Heart left ventricle (tissue), 16 donors: ENCODE measurements around the gene ABI1. TPM values are rescaled to one million over a fixed set of nuclear protein-coding genes. Genes with fewer than 3 reads are reported as not detected.

Experiments
- ATAC-seq, 4 donors: fragments of 200-7000 bp; cut with Tn5 transposase; one replicate each; pipeline ENCODE4 v1.9.1; 2020 to 2022; ENCODE audit warnings: moderate library complexity in 4 of 4, mild to moderate bottlenecking in 3 of 4, moderate number of reproducible peaks in 1 of 4
- DNase-seq, 5 donors: peaks; one replicate each; pipeline ENCODE4 v3.0.0-alpha.2; 2020
- H3K27ac ChIP-seq, 12 donors: fragments of 200-600 bp; sonication (generic) in 4 of 12; one replicate each; pipeline versions ENCODE4 v1.5.0 to v1.8.0; 2016 to 2022; ENCODE audit warnings: mild to moderate bottlenecking in 2 of 12
- H3K27me3 ChIP-seq, 9 donors: fragments of 200-600 bp; sonication (generic) in 2 of 9; one replicate each; pipeline versions ENCODE4 v1.5.1 to v1.8.0; 2016 to 2022; ENCODE audit warnings: mild to moderate bottlenecking in 3 of 9
- H3K36me3 ChIP-seq, 9 donors: fragments of 200-600 bp; sonication (generic) in 2 of 9; one replicate each; pipeline versions ENCODE4 v1.5.0 to v1.8.0; 2018 to 2022; ENCODE audit warnings: mild to moderate bottlenecking in 2 of 9
- H3K4me1 ChIP-seq, 12 donors: fragments of 200-600 bp; sonication (generic) in 4 of 12; one replicate each; pipeline versions ENCODE4 v1.5.0 to v1.8.0; 2016 to 2022; ENCODE audit warnings: mild to moderate bottlenecking in 3 of 12
- H3K4me3 ChIP-seq, 12 donors: fragments of 200-600 bp; sonication (generic) in 4 of 12; one replicate each; pipeline versions ENCODE4 v1.5.0 to v1.8.0; 2017 to 2022; ENCODE audit warnings: mild to moderate bottlenecking in 9 of 12, moderate library complexity in 4 of 12
- H3K9me3 ChIP-seq, 12 donors: fragments of 200-600 bp; sonication (generic) in 4 of 12; one replicate each; pipeline versions ENCODE4 v1.5.0 to v1.8.0; 2016 to 2022; ENCODE audit warnings: mild to moderate bottlenecking in 1 of 12
- POLR2A ChIP-seq, 2 donors: fragments of 450-650 bp; IDR thresholded peaks; one replicate each; pipeline ENCODE4 v1.6.1; 2017; ENCODE audit warnings: antibody characterized with exemption in 2 of 2, mild to moderate bottlenecking in 2 of 2, moderate library complexity in 2 of 2
- WGBS, 4 donors: extraction: QIAGEN DNeasy Blood & Tissue Kit in 2 of 4; methylation state at CpG; one replicate each; pipeline versions ENCODE4 v1.1.5 to v1.1.7; 2013 to 2018; 5-methylcytosine and 5-hydroxymethylcytosine counted together
- intact Hi-C, 10 donors: fragments of 100-400 bp; cut with DNase I; formaldehyde crosslinking; loops; one replicate each; pipeline versions ENCODE4 v1.11.1 to v1.14.2; 2022
- polyA plus RNA-seq, 2 donors: library from polyadenylated mRNA; stranded (reverse); fragments of 200-250 nt; gene quantifications; one replicate each; pipeline ENCODE4 v1.2.3, GENCODE V29; 2013
- total RNA-seq, 9 donors: library from RNA; depleted of rRNA in 2 of 9; stranded (reverse); fragments of >200 nt in 2 of 9; fragmentation: NEBNext Ultra II Directional in 3 of 9; extraction: Animal tissue kit (Norgen Biotek cat#: 25700) in 3 of 9; gene quantifications; one replicate each; pipeline versions ENCODE4 v1.1.0 to v1.2.4, GENCODE V29; 2016 to 2023
- TF ChIP-seq, protein P1 (sequence below), 12 donors: fragments of 200-600 bp; sonication (generic) in 4 of 12; IDR thresholded peaks; one replicate each; pipeline versions ENCODE4 v1.5.0 to v1.8.0; 2018 to 2022; ENCODE audit warnings: antibody characterized with exemption in 12 of 12, mild to moderate bottlenecking in 5 of 12
- donor health status: ischemic (EF 13 %, LVEDD 7.1; RV severe dilation, severe dysfunction).
- donor health status: healthy with polysubstance abuse.
- donor health status: DM: no; HTN: yes; CAD: no.
- donor health status: DM: no; HTN: no; CAD: no.
- donor health status: ischemic (EF 25% LVEDD 6.9; RV normal size, moderate dysfunction).
- donor health status: ischemic (EF 25% LVEDD 5.7; RV mildly dilated, moderate dysfunction).
- donor health status: healthy.
- donor health status: DM: yes; HTN: yes; CAD: no.
- donor health status: ischemic (EF 35%, LVEDD 5.7; RV mildly dilated, moderate dysfunction).
- donor health status: nonischemic (EF 11% LVEDD 7.7; RV severe dilation, severe dysfunction).
- donor health status: DM: yes; HTN: yes; CAD: no.
- donor health status: PGD.
- donor health status: ischemic (EF 29% LVEDD 5.4; RV normal size, mild dysfunction).
- donor health status: nonischemic (EF 23%, LVEDD 6.1; RV moderate dilation, normal function).

The ABI1 gene
- total and polyA plus RNA-seq, 11 donors, result 8.5 to 50.0 (median 25.6) TPM

DNA sequence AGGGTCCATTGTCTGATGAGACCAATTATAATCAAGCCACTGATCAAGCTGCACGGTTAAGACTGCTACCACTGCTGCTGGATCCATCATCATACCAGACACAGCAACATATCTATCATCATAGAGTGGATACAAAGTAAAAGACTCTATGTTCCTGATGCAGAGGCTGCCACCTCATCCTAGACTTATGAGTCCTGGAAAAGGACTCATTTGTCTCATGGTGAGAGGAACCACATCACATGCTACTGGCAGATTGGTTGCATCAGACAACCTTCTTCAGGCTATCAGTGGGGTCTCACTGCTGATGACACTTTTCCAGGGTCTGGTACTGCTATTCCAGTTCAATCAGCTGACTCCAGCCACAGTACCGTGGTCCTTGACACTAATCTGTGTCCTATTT lies 79.0 kb downstream of the ABI1 start:
- peaks cover 0 to 38% (median 19%) of the 10 kb centered on the region in 12 donors for H3K4me1 ChIP-seq
- no peak overlapping the region for H3K27ac ChIP-seq
- WGBS, 4 donors, result 65 to 76% (median 72%) methylated on average over 2 of the region's 2 CpGs
- H3K9me3 ChIP-seq, result no peaks in the 10 kb centered on the region
- H3K27me3 ChIP-seq, result no peaks in the 10 kb centered on the region
- no peak overlapping the region for H3K4me3 ChIP-seq
- DNase-seq (no peak), ATAC-seq (peak in 1 of 4 donors; percentile 15)
- TF ChIP-seq POLR2A (IDR thresholded peaks at IDR 0.05), result no peak
- TF ChIP-seq, protein P1, sequence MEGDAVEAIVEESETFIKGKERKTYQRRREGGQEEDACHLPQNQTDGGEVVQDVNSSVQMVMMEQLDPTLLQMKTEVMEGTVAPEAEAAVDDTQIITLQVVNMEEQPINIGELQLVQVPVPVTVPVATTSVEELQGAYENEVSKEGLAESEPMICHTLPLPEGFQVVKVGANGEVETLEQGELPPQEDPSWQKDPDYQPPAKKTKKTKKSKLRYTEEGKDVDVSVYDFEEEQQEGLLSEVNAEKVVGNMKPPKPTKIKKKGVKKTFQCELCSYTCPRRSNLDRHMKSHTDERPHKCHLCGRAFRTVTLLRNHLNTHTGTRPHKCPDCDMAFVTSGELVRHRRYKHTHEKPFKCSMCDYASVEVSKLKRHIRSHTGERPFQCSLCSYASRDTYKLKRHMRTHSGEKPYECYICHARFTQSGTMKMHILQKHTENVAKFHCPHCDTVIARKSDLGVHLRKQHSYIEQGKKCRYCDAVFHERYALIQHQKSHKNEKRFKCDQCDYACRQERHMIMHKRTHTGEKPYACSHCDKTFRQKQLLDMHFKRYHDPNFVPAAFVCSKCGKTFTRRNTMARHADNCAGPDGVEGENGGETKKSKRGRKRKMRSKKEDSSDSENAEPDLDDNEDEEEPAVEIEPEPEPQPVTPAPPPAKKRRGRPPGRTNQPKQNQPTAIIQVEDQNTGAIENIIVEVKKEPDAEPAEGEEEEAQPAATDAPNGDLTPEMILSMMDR (IDR thresholded peaks at IDR 0.05), result no peak
- H3K36me3 ChIP-seq, result peaks cover 0 to 1% (median 0%) of the 10 kb centered on the region in 9 donors
- intact Hi-C loops, result no loop called here

DNA sequence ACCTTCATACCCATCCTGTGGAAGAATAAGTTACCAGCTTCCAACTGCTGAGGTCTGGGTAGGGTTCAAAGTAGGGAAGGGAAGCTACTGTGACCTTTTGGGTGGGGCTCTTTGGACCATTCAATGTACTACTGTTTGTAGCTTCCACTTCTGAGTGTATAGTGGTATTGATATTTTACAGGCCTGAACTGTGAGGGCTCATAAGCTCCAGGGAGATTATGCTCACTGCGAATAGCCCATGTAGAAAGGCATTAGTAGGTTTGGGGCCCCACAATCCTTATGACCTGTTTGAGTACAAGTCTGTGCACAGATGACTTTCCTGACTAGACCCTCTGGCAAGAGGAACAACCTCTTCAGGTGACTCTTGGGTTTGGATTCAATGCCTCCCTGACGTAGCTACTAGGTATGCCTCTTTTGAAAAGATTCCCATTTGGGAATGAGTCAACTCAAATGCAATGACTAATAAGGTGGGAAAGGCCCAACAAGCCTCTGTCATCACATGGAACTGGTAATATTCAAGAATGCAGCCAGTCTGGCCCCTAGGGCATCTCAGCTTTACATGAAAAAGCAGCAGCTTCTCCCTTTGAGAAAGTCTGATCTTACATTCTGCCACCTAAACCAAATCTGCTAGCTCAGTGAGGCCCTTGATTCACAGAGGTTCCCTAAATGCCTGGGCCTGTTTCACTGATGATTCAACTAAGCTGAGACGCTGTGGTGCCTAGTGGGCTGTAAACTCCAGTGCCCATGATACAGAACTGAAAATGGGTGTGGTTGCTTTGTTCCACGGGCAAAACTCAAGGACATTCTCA lies 79.8 kb downstream of the ABI1 start:
- DNase-seq (no peak), ATAC-seq (peak in 3 of 4 donors; percentile 12 to 59 (median 49))
- intact Hi-C loops, result no loop called here
- Histone ChIP-seq H3K27ac (no peak overlapping the region), H3K4me3 (no peak overlapping the region), H3K9me3 (no peaks in the 10 kb centered on the region), H3K4me1 (peaks cover 0 to 38% (median 19%) of the 10 kb centered on the region in 12 donors), H3K36me3 (peaks cover 0 to 5% (median 0%) of the 10 kb centered on the region in 9 donors), H3K27me3 (no peaks in the 10 kb centered on the region)
- 70 to 84% (median 81%) methylated on average over 4 of the region's 4 CpGs for WGBS, 4 donors
- TF ChIP-seq POLR2A (IDR thresholded peaks at IDR 0.05), result no peak
- TF ChIP-seq, protein P1 (IDR thresholded peaks at IDR 0.05), result no peak

DNA sequence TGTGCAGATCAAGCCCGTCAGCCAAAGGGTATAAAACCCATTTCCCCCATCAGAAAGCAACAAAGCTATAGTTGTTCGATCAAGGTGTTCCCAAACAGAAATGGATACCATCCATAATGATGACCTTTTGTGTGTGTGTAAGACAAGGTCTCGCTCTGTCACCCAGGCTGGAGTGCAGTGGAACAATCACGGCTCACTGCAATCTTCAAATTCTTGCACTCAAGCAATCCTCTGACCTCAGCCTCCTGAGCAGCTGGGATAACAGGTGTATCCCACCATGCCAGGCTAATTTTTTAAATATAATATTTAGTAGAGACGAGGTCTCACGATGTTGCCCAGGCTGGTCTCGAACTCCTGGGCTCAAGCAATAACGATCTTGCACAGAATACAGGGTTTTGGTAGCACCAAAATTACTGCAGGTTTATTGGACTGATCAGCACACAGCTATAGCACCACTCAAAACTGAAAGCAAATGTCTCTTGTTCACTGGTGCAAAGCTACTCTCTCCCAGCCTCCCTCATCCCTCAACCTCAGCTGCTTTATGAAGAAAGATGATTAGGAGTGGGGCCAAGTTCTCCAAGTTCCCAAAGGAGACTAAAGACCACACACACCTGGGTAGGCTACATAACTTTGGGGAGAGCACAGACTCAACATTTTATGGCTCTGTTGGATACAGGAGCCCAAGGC lies 80.5 kb downstream of the ABI1 start:
- intact Hi-C loops, result no loop called here
- 92 to 98% (median 97%) methylated on average over 8 of the region's 8 CpGs for WGBS, 4 donors
- H3K36me3 ChIP-seq, result peaks cover 0 to 5% (median 0%) of the 10 kb centered on the region in 9 donors
- no peak overlapping the region for H3K27ac ChIP-seq
- no peak for TF ChIP-seq POLR2A (IDR thresholded peaks at IDR 0.05)
- TF ChIP-seq, protein P1 (IDR thresholded peaks at IDR 0.05), result no peak
- H3K4me1 ChIP-seq, result peaks cover 0 to 38% (median 19%) of the 10 kb centered on the region in 12 donors
- DNase-seq (no peak), ATAC-seq (no peak)
- no peaks in the 10 kb centered on the region for H3K9me3 ChIP-seq
- H3K27me3 ChIP-seq, result no peaks in the 10 kb centered on the region
- H3K4me3 ChIP-seq, result no peak overlapping the region

DNA sequence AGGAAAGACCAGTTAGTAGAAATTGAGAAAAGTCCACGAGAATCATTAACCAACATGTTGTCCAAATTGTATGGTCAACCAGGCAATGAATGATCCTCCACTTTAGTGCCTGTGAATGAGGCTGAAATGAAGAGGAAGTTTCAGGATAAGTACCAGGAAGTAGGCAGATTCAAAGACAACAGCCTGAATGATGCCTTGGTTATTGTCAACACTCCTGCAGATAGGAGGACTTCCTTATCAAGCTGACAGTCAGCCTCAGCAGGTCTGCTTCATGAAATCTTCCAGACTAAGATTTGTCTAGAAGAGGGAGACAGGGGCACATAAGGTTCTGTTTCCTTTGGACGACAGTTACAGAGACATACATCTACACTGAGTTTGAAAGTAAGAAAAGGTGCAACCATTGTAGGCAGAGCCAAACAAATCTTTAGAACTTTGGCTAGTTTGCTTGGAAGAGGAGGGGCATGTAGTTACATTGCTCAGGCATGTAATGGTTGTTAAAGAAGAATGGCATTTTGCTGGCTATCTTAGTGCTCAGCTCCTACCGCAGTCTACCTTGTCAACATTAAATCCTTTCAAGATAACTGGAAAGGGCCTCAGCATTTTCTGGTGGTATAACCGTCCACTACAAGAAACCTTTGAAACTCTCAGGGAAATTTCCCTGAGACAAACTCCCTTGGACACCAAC lies 81.4 kb downstream of the ABI1 start:
- ATAC-seq (peak in 1 of 4 donors; percentile 38), DNase-seq (no peak)
- 63 to 77% (median 72%) methylated on average over 4 of the region's 4 CpGs for WGBS, 4 donors
- TF ChIP-seq, protein P1 (IDR thresholded peaks at IDR 0.05), result no peak
- TF ChIP-seq POLR2A (IDR thresholded peaks at IDR 0.05), result no peak
- Histone ChIP-seq H3K9me3 (no peaks in the 10 kb centered on the region), H3K27me3 (no peaks in the 10 kb centered on the region), H3K4me3 (no peak overlapping the region), H3K36me3 (peaks cover 0 to 5% (median 0%) of the 10 kb centered on the region in 9 donors), H3K4me1 (peaks cover 0 to 38% (median 19%) of the 10 kb centered on the region in 12 donors), H3K27ac (no peak overlapping the region)
- intact Hi-C loops, result no loop called here
